NCI-H460 (cell line): ENCODE data around the gene TLCD2. TPM values are rescaled to one million over a fixed set of nuclear protein-coding genes. Genes with fewer than 3 reads are reported as not detected.
"Not testable (repeated sequence)": the region's sequence is repeated elsewhere in the genome, so short reads cannot be mapped to it uniquely, and the experiment has no call there.

Experiments used
- DNase-seq: peaks from one replicate; pipeline ENCODE4 v3.0.0-alpha.2; 2016; ENCODE audit warnings: low read depth; ENCODE audit errors: extremely low read depth
- total RNA-seq: library from RNA; depleted of rRNA; stranded (reverse); fragments of >200 nt; shearing (Covaris generic); gene quantifications from 2 replicates; pipeline ENCODE4 v1.2.3, GENCODE V29; 2014

Gene TLCD2
- total RNA-seq, 1 experiment from 2014 or later, result 1.6 TPM

DNA sequence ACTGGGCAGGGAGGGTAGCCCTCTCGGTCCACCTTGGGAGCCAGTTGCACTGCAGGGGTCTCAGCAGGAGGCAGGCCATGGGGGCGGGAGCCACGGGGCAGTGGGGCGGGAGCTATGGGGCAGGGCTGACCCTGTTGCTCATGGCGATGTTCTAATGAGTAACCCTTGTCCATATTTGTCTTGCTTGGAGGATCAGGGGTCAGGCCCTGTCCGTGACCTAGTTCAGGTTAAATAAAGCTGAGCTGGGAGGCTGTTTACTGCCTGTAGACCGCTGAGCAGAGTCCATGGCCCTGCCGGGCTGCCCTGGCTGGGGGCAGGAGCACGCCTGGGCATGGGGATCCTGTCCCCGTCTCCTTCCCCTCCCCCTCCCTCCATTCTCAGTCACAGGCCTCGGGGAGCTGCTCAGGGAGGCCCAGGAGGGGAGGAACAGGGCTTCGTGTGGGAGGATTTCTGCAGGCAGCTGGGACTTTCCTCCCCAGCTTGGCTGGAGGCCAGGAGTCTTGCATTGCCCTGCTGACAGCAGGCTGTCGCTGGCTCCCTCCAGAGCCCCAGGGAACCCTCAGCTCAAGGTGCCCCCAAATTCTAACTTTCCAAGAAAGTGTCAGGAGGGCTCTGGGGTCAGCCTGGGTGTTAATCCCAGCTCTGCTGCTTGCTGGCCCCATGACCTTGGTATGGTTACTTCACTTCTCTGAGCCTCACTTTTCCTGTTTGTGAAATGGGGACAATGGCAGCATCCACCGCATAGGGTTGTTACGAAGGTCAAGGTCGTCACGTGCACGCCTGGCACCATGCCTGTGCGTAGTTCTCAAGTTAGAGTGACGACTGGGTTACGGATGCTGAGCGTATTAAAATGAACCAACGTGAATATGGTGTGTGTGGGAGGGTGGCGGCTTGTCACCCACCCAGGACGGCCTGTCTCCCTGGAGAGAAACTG, 26.4 kb upstream of the TLCD2 start:
- DNase-seq, result no peak

DNA sequence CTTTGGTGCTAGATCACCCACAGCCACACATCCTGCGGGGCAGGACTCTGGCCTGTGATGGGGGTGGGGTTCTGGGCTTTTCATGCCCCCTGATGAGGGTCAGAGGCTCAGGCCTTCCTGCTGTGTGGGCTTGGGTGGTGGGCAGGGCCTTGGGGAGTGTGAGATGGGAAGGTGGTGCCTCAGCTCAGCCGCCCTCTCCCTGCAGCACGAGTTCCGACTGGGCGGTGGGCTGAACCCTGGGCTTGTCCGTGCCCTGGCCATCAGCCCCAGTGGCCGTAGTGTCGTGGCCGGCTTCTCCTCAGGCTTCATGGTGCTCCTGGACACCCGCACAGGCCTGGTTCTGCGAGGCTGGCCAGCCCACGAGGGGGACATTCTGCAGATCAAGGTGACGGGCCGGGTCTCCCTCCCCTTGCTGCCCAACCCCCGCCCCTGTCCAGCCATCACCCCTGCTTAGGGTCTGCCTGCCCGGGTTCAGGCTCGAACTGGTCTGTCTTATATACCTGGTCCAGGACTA, 25.7 kb upstream of the TLCD2 start:
- no peak for DNase-seq

- no peak for DNase-seq
These were observed 25.2 kb upstream of the TLCD2 start for GRCh38 chr17:1735418-1735817.

GRCh38 chr17:1733759-1734158, 23.6 kb upstream of the TLCD2 start:
- no peak for DNase-seq

DNA sequence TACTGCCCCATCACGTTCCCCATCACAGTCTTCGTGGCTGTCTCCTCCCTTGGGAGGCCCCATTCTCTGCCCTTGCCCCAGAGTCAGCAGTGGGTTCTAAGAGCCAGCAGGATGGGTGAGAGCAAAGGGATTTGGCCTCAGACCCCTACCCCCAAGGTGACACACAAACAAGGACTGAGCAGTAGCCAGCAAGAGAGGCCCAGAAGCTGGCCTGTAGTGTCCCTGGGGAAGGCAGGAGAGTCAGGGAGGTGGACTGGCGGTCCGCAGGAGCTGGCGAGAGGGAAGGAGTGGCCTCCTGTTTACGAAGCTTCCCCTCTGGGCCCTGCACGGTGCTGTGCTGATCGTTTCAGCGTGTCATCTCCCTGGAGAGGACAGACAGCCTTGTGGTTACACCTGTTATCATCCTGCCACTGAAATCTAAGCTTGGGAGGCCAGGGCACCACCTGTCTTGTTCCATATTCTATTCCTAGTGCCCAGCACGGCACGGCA, 22.7 kb upstream of the TLCD2 start:
- no peak for DNase-seq

DNA sequence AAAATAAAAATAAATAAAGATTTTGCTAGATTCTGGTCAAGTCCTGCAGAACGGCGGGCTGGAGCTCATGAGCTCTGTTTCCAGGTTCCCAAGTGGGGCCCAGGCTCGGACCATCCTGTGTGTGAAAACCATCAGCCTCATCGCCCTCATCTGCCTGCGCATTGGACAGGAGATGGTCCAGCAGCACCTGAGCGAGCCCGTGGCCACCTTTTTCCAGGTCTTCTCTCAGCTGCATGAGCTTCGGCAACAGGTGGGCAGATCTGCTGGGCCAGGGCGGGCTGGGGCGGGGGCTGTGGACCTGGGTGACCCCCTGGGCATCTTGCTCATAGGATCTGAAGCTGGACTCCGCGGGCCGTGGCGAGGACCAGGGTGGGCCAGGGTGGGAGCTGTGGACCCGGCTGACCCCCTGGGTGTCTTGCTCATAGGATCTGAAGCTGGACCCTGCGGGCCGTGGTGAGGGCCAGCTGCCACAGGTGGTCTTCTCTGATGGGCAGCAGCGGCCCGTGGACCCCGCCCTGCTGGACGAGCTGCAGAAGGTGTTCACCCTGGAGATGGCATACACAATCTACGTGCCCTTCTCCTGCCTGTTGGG, 22.2 kb upstream of the TLCD2 start:
- no peak for DNase-seq

GRCh38 chr17:1731194-1731506, 21.0 kb upstream of the TLCD2 start:
- DNase-seq, result no peak

DNA sequence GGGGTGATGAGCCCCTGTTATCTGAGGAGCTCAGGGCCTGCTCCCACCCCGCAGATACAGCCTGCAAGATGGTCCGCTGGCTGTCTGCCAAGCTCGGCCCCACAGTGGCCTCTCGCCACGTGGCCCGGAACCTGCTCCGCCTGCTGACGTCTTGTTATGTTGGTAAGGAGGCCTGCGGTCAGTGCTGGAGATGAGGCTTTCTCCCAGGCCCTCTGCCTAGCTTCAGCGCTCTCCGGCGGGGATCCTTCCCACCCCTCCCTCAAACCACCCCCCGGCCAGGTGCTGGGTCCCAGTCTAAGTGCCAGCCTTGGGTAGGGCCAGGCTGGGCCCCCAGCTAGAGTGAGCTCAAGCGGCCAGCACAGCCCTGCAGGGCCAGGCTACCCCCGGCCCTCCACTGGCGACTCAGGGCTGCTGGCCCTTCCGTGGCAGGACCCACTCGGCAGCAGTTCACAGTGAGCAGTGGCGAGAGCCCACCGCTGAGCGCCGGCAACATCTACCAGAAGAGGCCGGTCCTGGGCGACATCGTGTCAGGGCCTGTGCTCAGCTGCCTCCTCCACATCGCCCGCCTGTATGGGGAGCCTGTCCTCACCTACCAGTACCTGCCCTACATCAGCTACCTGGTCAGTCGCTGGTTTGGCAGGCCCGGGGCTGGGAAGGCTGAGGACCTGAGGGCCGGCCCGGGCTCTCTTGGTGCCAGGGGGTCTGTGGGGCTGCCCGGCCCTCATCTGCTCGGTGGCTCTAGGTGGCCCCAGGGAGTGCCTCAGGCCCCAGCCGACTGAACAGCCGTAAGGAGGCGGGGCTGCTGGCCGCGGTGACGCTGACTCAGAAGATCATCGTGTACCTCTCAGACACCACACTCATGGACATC, 20.4 kb upstream of the TLCD2 start:
- DNase-seq, result no peak

DNA sequence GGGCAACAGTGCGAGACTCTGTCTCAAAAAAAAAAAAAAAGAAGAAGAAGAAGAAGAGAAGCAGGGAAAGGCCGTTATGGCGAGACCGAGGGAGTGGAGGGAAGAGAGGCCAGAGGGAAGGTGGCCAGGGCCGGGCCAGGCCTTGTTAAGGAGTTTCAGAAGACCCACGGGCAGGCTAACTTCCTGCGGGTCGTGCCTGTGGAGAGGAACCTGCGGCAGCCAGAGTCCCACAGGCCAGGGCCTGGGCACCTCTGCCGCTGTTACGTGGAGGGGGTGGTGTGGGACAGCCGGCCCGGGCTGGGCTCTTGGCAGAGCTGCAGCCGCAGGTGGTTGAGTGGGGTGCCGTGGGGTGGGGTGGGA, 19.8 kb upstream of the TLCD2 start:
- no peak for DNase-seq

DNA sequence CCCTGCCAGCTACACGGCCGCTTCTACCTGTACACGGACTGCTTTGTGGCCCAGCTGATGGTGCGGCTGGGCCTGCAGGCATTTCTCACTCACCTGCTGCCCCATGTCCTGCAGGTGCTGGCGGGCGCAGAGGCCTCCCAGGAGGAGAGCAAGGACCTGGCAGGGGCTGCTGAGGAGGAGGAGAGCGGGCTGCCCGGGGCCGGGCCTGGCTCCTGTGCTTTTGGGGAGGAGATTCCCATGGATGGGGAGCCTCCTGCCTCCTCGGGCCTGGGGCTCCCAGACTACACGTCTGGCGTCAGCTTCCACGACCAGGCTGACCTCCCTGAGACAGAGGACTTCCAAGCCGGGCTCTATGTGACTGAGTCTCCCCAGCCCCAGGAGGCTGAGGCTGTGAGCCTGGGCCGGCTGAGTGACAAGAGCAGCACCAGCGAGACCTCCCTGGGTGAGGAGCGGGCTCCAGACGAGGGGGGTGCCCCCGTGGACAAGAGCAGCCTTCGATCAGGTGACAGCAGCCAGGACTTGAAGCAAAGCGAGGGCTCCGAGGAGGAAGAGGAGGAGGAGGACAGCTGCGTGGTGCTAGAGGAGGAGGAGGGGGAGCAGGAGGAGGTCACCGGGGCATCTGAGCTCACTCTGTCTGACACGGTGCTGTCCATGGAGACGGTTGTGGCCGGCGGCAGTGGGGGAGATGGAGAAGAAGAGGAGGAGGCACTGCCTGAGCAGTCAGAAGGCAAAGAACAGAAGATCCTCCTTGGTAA, 17.9 kb upstream of the TLCD2 start:
- DNase-seq, result no peak

DNA sequence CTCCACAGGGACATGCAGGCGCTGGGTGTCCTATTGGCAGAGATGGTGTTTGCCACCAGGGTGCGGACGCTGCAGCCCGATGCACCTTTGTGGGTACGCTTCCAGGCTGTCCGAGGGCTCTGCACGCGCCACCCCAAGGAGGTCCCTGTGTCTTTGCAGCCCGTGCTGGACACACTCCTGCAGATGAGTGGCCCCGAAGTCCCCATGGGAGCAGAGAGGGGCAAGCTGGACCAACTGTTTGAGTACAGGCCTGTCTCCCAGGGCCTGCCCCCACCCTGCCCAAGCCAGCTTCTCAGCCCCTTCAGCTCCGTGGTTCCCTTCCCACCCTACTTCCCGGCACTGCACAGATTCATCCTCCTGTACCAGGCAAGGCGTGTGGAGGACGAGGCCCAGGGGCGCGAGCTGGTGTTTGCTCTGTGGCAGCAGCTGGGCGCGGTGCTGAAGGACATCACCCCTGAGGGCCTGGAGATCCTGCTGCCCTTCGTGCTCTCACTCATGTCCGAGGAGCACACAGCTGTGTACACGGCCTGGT, 17.1 kb upstream of the TLCD2 start:
- no peak for DNase-seq

GRCh38 chr17:1726626-1727257, 16.6 kb upstream of the TLCD2 start:
- DNase-seq, result no peak

DNA sequence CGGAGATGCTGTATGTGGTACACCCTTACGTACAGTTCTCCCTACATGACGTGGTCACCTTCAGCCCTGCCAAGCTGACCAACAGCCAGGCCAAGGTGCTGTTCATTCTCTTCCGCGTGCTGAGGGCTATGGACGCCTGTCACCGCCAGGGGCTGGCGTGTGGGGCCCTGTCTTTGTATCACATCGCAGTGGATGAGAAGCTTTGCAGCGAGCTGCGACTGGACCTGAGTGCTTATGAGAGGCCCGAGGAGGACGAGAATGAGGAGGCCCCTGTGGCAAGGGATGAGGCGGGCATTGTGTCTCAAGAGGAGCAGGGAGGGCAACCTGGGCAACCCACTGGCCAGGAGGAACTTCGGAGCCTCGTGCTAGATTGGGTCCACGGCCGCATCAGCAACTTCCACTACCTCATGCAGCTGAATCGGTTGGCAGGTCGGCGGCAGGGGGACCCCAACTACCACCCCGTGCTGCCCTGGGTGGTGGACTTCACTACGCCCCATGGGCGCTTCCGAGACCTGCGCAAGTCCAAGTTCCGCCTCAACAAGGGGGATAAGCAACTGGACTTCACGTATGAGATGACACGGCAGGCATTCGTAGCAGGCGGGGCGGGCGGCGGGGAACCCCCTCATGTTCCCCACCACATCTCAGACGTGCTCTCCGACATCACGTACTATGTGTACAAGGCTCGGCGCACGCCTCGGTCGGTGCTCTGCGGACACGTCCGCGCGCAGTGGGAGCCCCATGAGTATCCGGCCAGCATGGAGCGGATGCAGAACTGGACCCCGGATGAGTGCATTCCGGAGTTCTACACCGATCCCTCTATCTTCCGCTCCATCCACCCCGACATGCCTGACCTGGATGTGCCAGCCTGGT, 15.7 kb upstream of the TLCD2 start:
- no peak for DNase-seq

GRCh38 chr17:1724869-1725641, 14.9 kb upstream of the TLCD2 start:
- DNase-seq, result no peak

GRCh38 chr17:1724351-1724868, 14.2 kb upstream of the TLCD2 start, which contains the start of gene WDR81:
Gene WDR81 (plus strand): TSS chr17:1724704. CDS start chr17:1724960, 256 bp downstream.
- peak; percentile 72 for DNase-seq

DNA sequence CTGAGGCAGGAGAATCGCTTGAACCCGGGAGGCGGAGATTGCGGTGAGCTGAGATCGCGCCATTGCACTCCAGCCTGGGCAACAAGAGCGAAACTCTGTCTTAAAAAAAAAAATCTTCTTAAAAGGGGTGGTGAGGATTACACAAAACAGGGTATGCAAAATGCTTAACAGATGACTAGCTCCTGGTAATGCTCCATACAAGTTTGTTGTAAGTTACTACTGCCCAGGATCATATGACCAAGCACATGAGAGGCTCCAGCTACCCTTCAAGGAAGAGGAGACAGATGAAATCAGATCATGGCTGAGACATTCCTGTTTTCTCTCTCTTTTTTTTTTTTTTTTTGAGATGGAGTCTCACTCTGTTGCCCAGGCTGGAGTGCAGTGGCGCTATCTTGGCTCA, 11.8 kb upstream of the TLCD2 start:
- DNase-seq, result not testable (repeated sequence)

GRCh38 chr17:1720856-1721386, 10.7 kb upstream of the TLCD2 start:
- peak; percentile 54 for DNase-seq
